H1 (cell line): ENCODE data around the gene MBD4. TPM values are rescaled to one million over a fixed set of nuclear protein-coding genes. Genes with fewer than 3 reads are reported as not detected.

Source experiments
- CTCF ChIA-PET: fragments of 300-600 bp; sonication (Branson Sonifier 250); formaldehyde crosslinking; loops from one replicate; lab custom pipeline; 2021; ENCODE audit not compliant: partially characterized antibody; lab: Charles Lee
- POLR2A ChIA-PET: fragments of 300-600 bp; sonication (Branson Sonifier 250); formaldehyde crosslinking; loops from one replicate; lab custom pipeline; 2021; ENCODE audit warnings: inconsistent platforms; ENCODE audit not compliant: partially characterized antibody; lab: Charles Lee
- DNase-seq, 2 experiments: peaks; one replicate each; pipeline versions ENCODE4 v3.0.0 to v3.0.0-alpha.2; 2010 to 2022; ENCODE audit warnings: low spot score in 2 of 2, low read depth in 1 of 2, mixed read lengths in 1 of 2
- FAIRE-seq: peaks from 2 replicates; lab custom pipeline; 2011; peaks lifted over from hg19 to GRCh38; lab: Jason Lieb, UNC
- H2AFZ ChIP-seq: 2 replicates; pipeline ENCODE4 v1.8.1; 2012; ENCODE audit warnings: low read length, inconsistent platforms
- H2AK5ac ChIP-seq: 2 replicates; pipeline ENCODE4 v1.6.1; 2013; ENCODE audit warnings: low read depth, low read length
- H2BK120ac ChIP-seq: replicated peaks from 2 replicates; pipeline ENCODE3; 2013; ENCODE audit warnings: low read depth, low read length, inconsistent platforms
- H2BK12ac ChIP-seq: 2 replicates; pipeline ENCODE4 v1.6.1; 2013; ENCODE audit warnings: low read depth, low read length
- H2BK15ac ChIP-seq: 2 replicates; pipeline ENCODE4 v1.6.1; 2013; ENCODE audit warnings: low read length
- H2BK20ac ChIP-seq: 2 replicates; pipeline ENCODE4 v1.6.1; 2013; ENCODE audit warnings: low read length
- H2BK5ac ChIP-seq: 2 replicates; pipeline ENCODE4 v1.6.1; 2013; ENCODE audit warnings: low read depth, low read length
- H3K14ac ChIP-seq: 2 replicates; pipeline ENCODE4 v1.6.1; 2013; ENCODE audit warnings: inconsistent platforms; ENCODE audit not compliant: insufficient read length
- H3K18ac ChIP-seq: 2 replicates; pipeline ENCODE4 v1.6.1; 2013; ENCODE audit warnings: low read length; ENCODE audit errors: extremely low read depth
- H3K23ac ChIP-seq: 2 replicates; pipeline ENCODE4 v1.6.1; 2013; ENCODE audit warnings: inconsistent platforms; ENCODE audit not compliant: insufficient read length
- H3K23me2 ChIP-seq: 2 replicates; pipeline ENCODE4 v1.6.1; 2013; ENCODE audit warnings: low read depth, low read length
- H3K27ac ChIP-seq: 2 replicates; pipeline ENCODE4 v1.6.1; 2011; ENCODE audit warnings: low read depth, low read length, inconsistent platforms
- H3K27me3 ChIP-seq, 4 experiments: replicated peaks in 1 of 4; 1 replicate in 1 of 4; 2 replicates in 3 of 4; pipeline versions ENCODE4 v1.6.1 to v1.8.1; 2011 to 2013; ENCODE audit warnings: low read length in 3 of 4, mild to moderate bottlenecking in 3 of 4, inconsistent platforms in 2 of 4, mixed read lengths in 2 of 4, moderate library complexity in 1 of 4; ENCODE audit not compliant: control insufficient read depth in 3 of 4, insufficient read depth in 3 of 4; ENCODE audit errors: extremely low read depth in 1 of 4
- H3K36me3 ChIP-seq, 4 experiments: 2 replicates each; pipeline versions ENCODE4 v1.6.1 to v1.8.1; 2011 to 2013; ENCODE audit warnings: mild to moderate bottlenecking in 4 of 4, low read length in 3 of 4, moderate library complexity in 2 of 4, control low read depth in 1 of 4, inconsistent platforms in 1 of 4; ENCODE audit not compliant: insufficient read depth in 4 of 4, control insufficient read depth in 2 of 4
- H3K4ac ChIP-seq: replicated peaks from 2 replicates; pipeline ENCODE3; 2013; ENCODE audit warnings: low read length, low read depth, mixed read lengths, inconsistent platforms; ENCODE audit not compliant: insufficient read length
- H3K4me1 ChIP-seq, 4 experiments: replicated peaks in 1 of 4; 1 replicate in 1 of 4; 2 replicates in 3 of 4; pipeline versions ENCODE4 v1.6.1 to v1.8.1; 2011 to 2013; ENCODE audit warnings: low read length in 3 of 4, inconsistent platforms in 2 of 4, mixed read lengths in 1 of 4; ENCODE audit not compliant: insufficient read depth in 4 of 4, control insufficient read depth in 3 of 4
- H3K4me2 ChIP-seq, 2 experiments: 2 replicates each; pipeline versions ENCODE4 v1.6.1 to v1.8.1; 2011 to 2013; ENCODE audit warnings: low read depth in 2 of 2, low read length in 2 of 2, control low read depth in 1 of 2, inconsistent platforms in 1 of 2, mild to moderate bottlenecking in 1 of 2; ENCODE audit not compliant: insufficient read depth in 1 of 2
- H3K4me3 ChIP-seq, 4 experiments: fragments of 200-600, 300-600 bp in 1 of 4; sonication (generic), shearing (Covaris generic), sonication (Bioruptor Twin) in 1 of 4; 2 replicates each; pipeline versions ENCODE4 v1.5.1 to v1.8.1; 2011 to 2016; ENCODE audit warnings: low read length in 4 of 4, low read depth in 3 of 4, control low read depth in 2 of 4, inconsistent platforms in 2 of 4, mild to moderate bottlenecking in 2 of 4, mixed read lengths in 1 of 4, moderate library complexity in 1 of 4; ENCODE audit not compliant: insufficient read depth in 2 of 4; ENCODE audit errors: extremely low read depth in 1 of 4
- H3K56ac ChIP-seq: replicated peaks from 2 replicates; pipeline ENCODE3; 2013; ENCODE audit warnings: low read depth, mild to moderate bottlenecking, mixed read lengths, low read length, inconsistent platforms; ENCODE audit not compliant: insufficient read length
- H3K79me1 ChIP-seq: 2 replicates; pipeline ENCODE4 v1.6.1; 2013; ENCODE audit warnings: low read depth, low read length, control low read depth
- H3K79me2 ChIP-seq, 2 experiments: 2 replicates each; pipeline versions ENCODE4 v1.6.1 to v1.8.1; 2012 to 2013; ENCODE audit warnings: low read length in 2 of 2, mild to moderate bottlenecking in 2 of 2, inconsistent platforms in 1 of 2; ENCODE audit not compliant: insufficient read depth in 2 of 2, control insufficient read depth in 1 of 2
- H3K9ac ChIP-seq, 4 experiments: replicated peaks in 1 of 4; 1 replicate in 1 of 4; 2 replicates in 3 of 4; pipeline versions ENCODE4 v1.6.1 to v1.8.1; 2011 to 2013; ENCODE audit warnings: low read depth in 3 of 4, low read length in 3 of 4, control low read depth in 2 of 4, mild to moderate bottlenecking in 2 of 4, moderate library complexity in 2 of 4, inconsistent platforms in 1 of 4; ENCODE audit errors: extremely low read depth in 1 of 4
- H3K9me3 ChIP-seq, 2 experiments: 2 replicates each; pipeline versions ENCODE4 v1.6.1 to v1.8.1; 2012 to 2013; ENCODE audit warnings: mild to moderate bottlenecking in 2 of 2, moderate library complexity in 2 of 2, control low read depth in 1 of 2, inconsistent platforms in 1 of 2, low read depth in 1 of 2, low read length in 1 of 2, mixed read lengths in 1 of 2; ENCODE audit not compliant: insufficient read depth in 2 of 2
- H4K20me1 ChIP-seq, 2 experiments: replicated peaks in 1 of 2; 2 replicates each; pipeline versions ENCODE3 to v1.8.1; 2011 to 2013; ENCODE audit warnings: inconsistent platforms in 2 of 2, low read length in 2 of 2, mild to moderate bottlenecking in 1 of 2; ENCODE audit not compliant: insufficient read depth in 2 of 2, control insufficient read depth in 1 of 2
- H4K5ac ChIP-seq: 2 replicates; pipeline ENCODE4 v1.6.1; 2013; ENCODE audit warnings: low read length, low read depth, mixed read lengths, inconsistent platforms; ENCODE audit not compliant: insufficient read length
- H4K8ac ChIP-seq: 2 replicates; pipeline ENCODE4 v1.8.0; 2013; ENCODE audit warnings: mild to moderate bottlenecking, moderate library complexity, low read length, inconsistent platforms; ENCODE audit not compliant: insufficient read depth; ENCODE audit errors: extremely low read depth
- H4K91ac ChIP-seq: replicated peaks from 2 replicates; pipeline ENCODE3; 2013; ENCODE audit warnings: low read length, mixed read lengths, inconsistent platforms; ENCODE audit not compliant: insufficient read length
- KDM1A ChIP-seq: fragments of 200-600, 300-600 bp; sonication (generic); IDR thresholded peaks from 2 replicates; pipeline ENCODE4 v1.7.1; 2016; ENCODE audit warnings: mild to moderate bottlenecking, low read length, borderline replicate concordance
- NRF1 ChIP-seq: IDR thresholded peaks from 2 replicates; pipeline ENCODE4 v1.6.1; 2011; ENCODE audit warnings: mild to moderate bottlenecking, low read depth, low read length, improper control_type of control experiment
- WGBS, 2 experiments: shearing (Covaris generic) in 1 of 2; methylation state at CpG; one replicate each; pipeline versions ENCODE4 v1.1.6 to v1.1.7; 2013 to 2015; ENCODE audit warnings: low lambda C conversion rate in 2 of 2, mixed read lengths in 2 of 2, inconsistent platforms in 1 of 2, low coverage in 1 of 2, missing lambda C conversion rate in 1 of 2; ENCODE audit not compliant: insufficient replicate concordance in 2 of 2, insufficient coverage in 1 of 2, insufficient read length in 1 of 2; ENCODE audit errors: extremely low coverage in 1 of 2, missing lambda C conversion rate in 1 of 2; 5-methylcytosine and 5-hydroxymethylcytosine counted together
- polyA plus RNA-seq, 7 experiments: library from polyadenylated mRNA; depleted of rRNA in 3 of 7; stranded (reverse) in 5 of 7; unstranded in 2 of 7; fragments of >200 nt in 5 of 7; fragments of 200-250 nt in 2 of 7; gene quantifications; 1 replicate in 5 of 7; 2 replicates in 1 of 7; 4 replicates in 1 of 7; pipeline versions ENCODE4 v1.2.1 to v1.2.3, GENCODE V29; 2011 to 2013; ENCODE audit warnings: missing spikeins in 2 of 7, mixed read lengths in 2 of 7
- total RNA-seq: library from RNA; stranded (reverse); fragmentation: NEBNext Ultra II Directional; extraction: Animal tissue kit (Norgen Biotek cat#: 25700); gene quantifications from 2 replicates; pipeline ENCODE4 v1.2.1, GENCODE V29; 2021

Gene MBD4
- total and polyA plus RNA-seq, 2 of the 8 experiments (the other 6 are each of a cell fraction or from before 2014, with no cell fraction given) = 11.2 to 35.8 TPM

DNA sequence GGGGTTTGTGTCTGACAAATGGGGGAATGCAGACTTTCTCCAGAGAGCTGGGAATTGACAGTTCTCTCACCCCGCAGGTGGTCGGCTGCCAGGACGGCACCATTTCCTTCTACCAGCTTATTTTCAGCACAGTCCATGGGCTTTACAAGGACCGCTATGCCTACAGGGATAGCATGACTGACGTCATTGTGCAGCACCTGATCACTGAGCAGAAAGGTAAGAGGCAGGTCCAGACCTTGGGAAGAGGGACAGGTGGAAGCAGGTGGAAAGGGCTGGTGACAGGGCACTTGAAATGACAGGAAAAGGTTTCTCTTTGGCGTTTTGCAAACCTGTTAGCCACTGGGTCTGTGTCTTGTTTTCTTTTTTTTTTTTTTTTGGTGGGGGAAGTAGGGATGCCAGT lies 36.8 kb upstream of the MBD4 start:
- POLR2A ChIA-PET = no interaction called here
- WGBS, 2 experiments = 82% methylated on average over 6 of the region's 6 CpGs; no CpG with 5 or more reads in 1 of the 2 experiments
- TF ChIP-seq KDM1A = no peak
- TF ChIP-seq NRF1 = no peak

More for the DNA sequence above, 36.8 kb upstream of the MBD4 start:
- CTCF ChIA-PET = interaction anchor here (0.7 to 2.0 kb wide), 5 partner anchors 8 to 349 kb away, joined by 3 to 7 read pairs (median 3); no protein-coding TSS in a partner anchor
- DNase-seq (no peak), FAIRE-seq (no peak)
- Histone ChIP-seq H3K79me2 (no peaks in the 10 kb centered on the region), H2BK120ac (no peak overlapping the region), H4K5ac (no peak overlapping the region), H3K9ac (no peak overlapping the region), H3K4me1 (no peaks in the 10 kb centered on the region), H2BK5ac (no peak overlapping the region), H2BK12ac (no peak overlapping the region), H4K20me1 (no peaks in the 10 kb centered on the region), H3K4me3 (no peak overlapping the region), H3K4ac (no peak overlapping the region), H3K27me3 (no peaks in the 10 kb centered on the region), H3K23ac (no peak overlapping the region), H3K14ac (no peak overlapping the region), H3K23me2 (no peaks in the 10 kb centered on the region), H2BK15ac (no peak overlapping the region), H4K8ac (no peak overlapping the region), H3K36me3 (peaks cover 4 to 18% (median 10%) of the 10 kb centered on the region in 4 experiments; a peak in 6 of 8 replicates), H3K9me3 (no peaks in the 10 kb centered on the region), H2BK20ac (no peak overlapping the region), H3K27ac (no peak overlapping the region), H3K4me2 (no peak overlapping the region), H4K91ac (no peak overlapping the region), H3K56ac (no peak overlapping the region), H3K79me1 (no peaks in the 10 kb centered on the region), H3K18ac (no peak overlapping the region), H2AFZ (no peak overlapping the region), H2AK5ac (no peak overlapping the region)
